Gastroesophageal sphincter (tissue), 3 donors: ENCODE data around the gene ANKRD13C.

Experiments used
- POLR2A ChIP-seq, 2 donors: fragments of 450-650 bp; IDR thresholded peaks; one replicate each; pipeline ENCODE4 v1.6.1; 2017; ENCODE audit warnings: antibody characterized with exemption in 2 of 2, mild to moderate bottlenecking in 2 of 2, moderate library complexity in 1 of 2
- POLR2AphosphoS5 ChIP-seq: sonication (generic); formaldehyde crosslinking; IDR thresholded peaks from one replicate; pipeline ENCODE4 v1.6.1; 2017; ENCODE audit warnings: antibody characterized with exemption
- TF ChIP-seq, protein P1 (sequence below), 4 experiments: fragments of 200-600 bp in 2 of 4; fragments of 450-650 bp in 2 of 4; sonication (generic) in 1 of 4; IDR thresholded peaks; one replicate each; pipeline ENCODE4 v1.5.1; 2017 to 2019; ENCODE audit warnings: antibody characterized with exemption in 4 of 4, mild to moderate bottlenecking in 2 of 4, moderate library complexity in 2 of 4

DNA sequence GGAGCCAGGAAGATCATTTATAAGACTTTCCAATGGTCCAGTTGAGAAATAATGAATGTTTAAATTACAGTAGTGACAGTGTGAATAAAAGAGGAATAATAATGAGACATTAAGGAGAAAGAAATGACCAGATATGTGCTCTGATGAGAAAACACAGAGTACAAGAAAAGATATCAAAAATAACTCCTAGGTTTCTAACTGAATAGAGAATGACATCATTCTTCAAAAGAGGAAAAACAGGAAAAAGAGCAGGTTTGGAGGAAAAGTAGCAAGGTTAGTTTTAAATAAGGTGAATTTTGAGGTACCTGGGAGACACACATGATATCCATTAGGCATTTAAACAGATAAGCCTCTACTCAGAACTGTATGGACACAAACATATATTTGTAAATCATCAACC is 55.0 kb downstream of the ANKRD13C start:
- TF ChIP-seq, protein P1, sequence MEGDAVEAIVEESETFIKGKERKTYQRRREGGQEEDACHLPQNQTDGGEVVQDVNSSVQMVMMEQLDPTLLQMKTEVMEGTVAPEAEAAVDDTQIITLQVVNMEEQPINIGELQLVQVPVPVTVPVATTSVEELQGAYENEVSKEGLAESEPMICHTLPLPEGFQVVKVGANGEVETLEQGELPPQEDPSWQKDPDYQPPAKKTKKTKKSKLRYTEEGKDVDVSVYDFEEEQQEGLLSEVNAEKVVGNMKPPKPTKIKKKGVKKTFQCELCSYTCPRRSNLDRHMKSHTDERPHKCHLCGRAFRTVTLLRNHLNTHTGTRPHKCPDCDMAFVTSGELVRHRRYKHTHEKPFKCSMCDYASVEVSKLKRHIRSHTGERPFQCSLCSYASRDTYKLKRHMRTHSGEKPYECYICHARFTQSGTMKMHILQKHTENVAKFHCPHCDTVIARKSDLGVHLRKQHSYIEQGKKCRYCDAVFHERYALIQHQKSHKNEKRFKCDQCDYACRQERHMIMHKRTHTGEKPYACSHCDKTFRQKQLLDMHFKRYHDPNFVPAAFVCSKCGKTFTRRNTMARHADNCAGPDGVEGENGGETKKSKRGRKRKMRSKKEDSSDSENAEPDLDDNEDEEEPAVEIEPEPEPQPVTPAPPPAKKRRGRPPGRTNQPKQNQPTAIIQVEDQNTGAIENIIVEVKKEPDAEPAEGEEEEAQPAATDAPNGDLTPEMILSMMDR (IDR thresholded peaks at IDR 0.05), result no peak
- TF ChIP-seq POLR2A (IDR thresholded peaks at IDR 0.05) (no peak), POLR2AphosphoS5 (no peak)
